Inferior parietal cortex (tissue), 1 donor: ENCODE results near the gene CST11.

Experiments
- DNase-seq: peaks from one replicate; pipeline ENCODE4 v3.0.0-alpha.2; 2016; ENCODE audit errors: extremely low spot score

The CST11 gene

DNA sequence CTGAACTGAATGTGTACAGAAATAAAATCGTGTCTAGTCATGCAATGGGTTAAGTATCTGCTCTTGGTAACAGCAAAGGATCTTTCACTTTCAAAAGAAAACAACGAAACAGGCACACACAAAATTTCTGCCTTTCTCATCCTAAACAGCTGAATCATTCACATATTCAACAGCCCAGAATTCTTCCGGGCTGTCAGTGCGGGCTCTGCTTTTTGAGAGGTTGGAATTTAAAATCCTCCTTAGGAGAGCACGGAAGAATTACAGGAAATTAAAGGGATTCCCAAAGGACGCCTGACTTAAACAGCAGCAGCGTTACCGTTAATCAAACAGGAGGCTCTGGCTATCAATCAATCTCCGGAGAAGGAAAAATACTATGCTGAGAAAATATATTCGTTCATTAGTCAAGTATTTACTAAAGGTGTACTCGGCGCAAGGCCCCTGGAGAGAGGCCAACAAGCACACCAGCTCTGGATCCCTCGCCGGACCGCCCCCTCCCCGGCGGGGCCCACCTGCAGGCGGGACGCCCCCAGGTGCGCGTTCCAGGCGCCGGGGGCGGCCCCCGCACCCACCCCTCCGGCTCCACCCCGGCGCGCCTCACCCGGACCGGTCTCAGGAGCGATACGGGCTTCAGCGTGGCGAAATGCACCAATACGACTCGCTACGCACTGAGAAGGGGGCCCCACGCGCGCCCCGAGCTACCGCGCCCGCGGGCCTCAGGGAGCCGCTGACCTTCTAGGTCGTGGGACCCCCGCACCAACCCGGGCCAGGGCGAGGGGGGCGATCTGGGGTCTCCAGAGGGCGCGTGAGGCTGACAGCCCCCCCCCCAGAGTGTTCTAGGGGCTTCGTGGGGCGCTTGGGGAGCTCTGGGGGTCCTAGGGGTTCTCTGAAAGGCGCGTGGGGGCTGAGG, 32.4 kb downstream of the CST11 start:
- peak; percentile 50 for DNase-seq

DNA sequence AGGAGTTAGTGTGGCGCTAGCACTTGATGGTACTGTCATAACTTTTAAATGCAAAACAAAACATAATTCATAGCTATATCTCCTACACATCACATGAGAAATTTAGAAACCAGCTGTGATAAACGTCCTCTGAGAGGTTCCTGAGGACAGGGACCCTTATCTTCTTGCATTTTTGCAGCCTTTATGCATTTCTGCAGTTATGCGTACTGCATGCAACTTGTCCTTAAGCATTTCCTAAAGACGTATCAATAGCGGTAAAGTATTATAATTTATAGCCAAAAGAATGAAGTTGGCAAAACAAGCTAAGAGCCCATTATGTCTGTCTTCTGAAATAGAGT, 33.0 kb downstream of the CST11 start:
- DNase-seq, result no peak

DNA sequence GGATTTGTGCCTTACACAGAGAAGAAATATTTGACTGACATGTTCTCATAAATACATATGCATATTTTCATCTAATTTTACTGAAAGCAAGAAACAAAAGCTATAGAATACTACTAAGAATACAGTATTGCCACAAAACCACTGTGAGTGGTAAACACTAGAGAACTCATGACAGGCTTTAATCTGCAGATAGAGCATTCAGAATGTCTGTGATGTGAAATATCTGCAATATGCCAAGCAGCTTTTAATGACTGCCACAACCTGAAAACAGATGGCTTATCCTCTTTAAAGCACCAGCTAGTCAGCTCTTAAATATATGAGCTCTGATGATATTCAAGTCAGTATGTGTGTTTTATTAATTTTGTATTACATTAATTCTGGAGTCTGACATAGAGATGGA, 34.8 kb downstream of the CST11 start:
- DNase-seq, result no peak

DNA sequence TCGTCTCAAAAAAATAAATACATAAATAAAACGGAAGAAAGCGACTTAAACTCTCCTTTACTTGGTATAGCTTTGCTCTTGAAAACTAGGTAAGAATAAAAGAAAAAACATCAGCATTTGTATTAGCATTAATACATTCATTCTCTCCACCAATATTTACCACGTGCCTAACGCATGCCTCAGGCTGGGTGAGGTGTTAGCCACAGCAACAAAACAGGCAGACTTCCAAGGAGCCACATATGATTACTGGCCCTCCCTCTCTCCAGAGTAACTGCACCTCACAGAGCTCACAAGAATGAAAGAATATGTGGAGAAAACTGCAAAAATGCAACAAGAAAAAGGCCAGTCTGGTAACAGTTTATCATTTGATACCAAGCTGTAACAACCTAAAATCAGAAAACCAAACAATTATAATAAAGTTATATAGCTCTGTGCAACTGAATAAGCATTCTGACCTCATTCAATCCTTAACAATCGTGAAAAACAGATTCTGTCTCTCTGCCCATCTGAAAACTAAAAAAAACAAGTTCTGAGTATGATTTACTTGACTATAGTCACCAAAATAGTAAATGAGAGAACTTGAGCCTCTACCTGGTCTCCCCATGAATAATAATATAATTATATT, 36.6 kb downstream of the CST11 start:
- no peak for DNase-seq

DNA sequence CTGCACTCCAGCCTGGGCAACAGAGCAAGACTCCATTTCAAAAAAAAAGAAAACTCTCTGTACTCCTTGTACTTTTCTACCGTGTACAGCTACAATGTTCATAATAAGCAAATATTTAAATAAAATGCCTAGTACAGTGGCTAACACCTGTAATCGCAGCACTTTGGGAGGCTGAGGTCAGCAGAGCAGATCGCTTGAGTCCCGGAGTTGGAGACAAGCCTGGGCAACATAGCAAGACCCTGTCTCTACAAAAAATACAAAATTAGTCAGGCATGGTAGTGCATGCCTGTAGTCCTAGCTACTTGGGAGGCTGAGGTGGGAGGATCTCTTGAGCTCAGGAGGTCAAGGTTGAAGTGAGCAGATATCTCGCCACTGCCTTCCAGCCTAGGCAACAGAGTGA, 37.1 kb downstream of the CST11 start:
- DNase-seq, result no peak

DNA sequence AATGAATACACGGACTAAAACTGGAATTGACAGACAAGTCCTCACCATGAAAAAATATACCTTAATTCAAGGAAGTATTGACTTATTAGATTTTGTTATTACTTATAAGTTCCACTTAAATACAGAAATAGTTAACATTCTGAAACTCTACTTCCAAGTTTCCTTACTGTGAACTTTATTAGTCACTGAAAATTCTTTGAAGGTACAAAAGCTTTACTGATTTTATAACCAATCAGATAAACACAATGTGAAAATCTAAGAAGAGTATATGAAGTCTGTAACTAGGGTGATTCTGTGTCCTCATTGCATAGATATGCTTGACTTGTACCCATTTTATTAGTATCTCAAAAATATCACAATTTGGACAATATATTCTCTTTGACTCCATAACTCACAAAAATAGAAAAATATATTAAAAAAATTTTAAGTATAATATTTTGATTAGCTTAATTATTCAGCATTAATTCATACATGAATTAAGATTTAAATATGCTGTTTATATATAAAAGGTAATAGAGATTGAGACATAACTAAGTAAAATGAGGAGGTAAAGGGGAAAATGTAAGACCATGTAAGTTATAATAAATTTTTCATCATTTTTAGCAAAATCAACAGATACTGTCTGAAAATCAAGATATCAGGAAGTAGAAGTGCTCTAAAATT, 38.0 kb downstream of the CST11 start:
- no peak for DNase-seq

DNA sequence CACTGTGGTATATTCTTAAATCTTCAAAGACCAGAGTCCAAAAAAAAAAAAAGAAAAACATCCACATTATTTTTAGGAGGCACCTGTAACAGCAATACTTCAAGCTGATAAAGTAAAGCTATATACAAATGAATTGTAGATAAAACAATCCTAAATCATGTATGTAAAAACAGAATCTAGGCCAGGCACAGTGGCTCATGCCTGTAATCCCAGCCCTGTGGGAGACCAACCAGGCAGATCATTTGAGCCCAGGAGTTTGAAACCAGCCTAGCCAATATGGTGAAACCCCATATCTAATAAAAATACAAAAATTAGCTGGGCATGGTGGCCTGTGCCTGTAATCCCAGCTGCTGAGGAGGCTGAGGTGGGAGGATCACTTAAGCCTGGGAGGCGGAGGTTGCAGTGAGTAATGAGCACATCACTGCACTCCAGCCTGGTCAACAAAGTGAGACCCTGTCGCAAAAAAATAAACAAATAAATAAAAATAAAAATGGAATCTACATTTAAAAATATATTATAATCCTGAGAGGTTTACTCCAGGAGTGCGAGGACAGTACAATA, 38.7 kb downstream of the CST11 start:
- DNase-seq, result no peak

DNA sequence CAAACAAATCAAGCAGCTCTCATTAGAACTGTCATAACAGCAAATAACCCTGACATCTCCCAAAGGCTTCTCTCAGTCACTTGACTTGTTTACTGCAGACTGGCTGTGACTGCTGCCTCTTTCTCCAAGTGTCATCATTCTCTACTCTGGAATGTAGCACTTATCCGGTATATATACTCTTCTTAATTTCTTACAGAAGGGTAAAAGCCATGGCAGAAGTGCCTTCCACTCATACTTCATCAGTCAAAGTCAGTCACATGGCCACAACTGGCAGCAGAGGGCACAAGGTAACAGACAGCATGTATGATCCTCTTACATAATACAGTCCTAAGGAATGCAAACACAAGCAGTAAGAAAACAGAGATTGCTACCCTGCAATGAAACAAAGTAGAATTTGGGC, 40.6 kb downstream of the CST11 start:
- no peak for DNase-seq

DNA sequence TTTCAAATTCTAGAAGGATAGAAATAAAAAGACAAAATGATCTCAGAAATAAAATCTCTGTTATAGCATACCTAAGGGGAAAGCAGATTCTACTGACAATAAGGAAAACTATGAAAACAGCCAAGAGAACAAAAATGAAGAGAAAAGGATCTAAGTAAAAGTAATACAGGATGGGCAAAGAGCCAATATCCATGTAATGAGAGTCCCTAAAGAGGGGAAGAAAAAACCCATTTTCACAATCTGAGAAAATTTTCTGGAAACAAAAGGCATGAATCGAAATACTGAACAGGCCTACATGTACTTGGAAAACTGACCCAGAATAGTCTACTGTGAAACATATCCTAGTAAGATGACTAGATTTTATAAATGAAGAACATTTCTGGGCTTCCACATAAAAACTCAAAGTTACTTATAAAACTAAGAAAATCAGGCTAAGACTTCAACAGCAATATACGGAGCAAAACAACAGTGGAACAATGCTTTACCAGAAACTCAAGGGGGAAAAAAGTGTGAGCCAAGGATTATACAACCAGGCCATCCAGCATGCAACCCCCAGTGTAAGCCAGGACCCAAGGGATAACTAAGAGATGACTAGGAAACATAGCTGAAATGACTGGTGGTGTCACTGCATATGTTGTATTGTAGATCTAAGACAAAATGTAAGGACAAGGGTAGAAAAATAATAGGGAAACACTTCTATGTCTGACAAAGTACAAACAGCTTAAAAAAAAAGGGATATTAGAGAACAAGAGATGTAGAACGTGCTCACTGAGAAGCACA, 41.6 kb downstream of the CST11 start:
- no peak for DNase-seq

DNA sequence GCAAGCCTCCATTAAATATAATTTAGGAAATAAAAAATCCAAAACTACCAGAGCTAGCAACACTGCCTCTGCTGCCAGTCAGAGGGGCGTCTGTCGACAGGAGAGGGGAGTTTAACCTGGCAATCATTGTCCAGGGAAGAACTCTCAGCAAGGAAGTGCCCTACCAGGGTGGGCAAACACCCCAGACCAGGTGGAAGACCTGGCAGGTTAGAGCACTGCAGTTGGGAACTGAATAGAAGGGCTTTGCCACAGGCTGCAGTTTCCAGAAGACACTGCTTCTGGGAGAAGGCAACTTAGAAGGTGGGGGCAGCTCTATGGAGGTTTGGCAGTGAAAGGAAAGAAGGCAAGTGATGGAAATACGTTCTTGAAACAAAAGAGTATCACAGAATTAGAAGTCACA, 42.9 kb downstream of the CST11 start:
- DNase-seq, result no peak

DNA sequence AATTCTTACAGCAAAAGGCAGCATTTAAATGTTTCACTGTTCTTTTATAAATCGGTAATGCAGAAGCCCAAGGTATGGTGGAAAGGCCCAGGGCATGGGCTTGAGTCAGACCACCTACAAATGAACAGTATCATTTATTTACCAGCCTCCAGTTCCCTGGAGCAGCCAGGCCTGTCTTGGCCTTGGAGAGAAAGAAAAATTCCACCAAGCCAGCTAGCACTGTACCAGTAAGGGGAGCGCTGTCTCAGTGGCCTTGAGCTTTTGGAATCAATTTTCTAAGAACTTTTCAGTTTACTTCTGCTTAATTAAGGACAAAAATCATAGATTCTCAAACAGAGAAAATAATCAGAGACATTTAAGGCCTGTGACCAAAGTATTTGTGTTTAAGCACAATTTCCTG, 43.7 kb downstream of the CST11 start:
- DNase-seq, result no peak

DNA sequence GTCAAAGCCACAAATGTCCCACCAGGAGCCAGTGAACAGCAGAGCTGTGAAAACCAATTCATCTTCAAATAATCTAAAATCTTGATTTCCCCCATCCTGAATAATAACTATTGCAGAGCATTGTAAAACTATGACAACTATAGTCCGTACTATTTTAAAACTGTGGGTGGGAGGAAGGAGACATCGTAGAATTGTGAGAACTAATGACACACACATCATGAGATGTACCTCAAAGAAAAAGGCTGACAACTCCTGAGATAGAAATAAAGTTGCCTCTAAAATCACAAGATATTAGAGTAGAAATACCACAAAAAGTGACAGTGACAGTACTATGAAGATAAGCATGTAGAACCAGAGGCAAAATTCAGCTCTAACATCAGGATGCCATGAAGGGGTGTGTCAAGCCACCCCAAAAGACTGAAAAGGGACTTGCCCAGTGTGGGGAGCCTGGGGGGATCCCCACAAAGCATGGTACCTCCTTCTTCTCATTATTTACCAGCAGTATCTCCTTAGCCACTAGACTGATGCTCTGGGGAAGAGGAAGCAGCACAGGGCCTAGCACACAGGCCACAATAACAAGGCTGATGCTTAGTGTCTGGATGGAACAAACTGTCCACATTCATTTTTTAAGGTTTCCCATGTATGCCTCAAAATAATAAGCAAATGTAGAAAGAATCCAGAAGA, 44.8 kb downstream of the CST11 start:
- no peak for DNase-seq

DNA sequence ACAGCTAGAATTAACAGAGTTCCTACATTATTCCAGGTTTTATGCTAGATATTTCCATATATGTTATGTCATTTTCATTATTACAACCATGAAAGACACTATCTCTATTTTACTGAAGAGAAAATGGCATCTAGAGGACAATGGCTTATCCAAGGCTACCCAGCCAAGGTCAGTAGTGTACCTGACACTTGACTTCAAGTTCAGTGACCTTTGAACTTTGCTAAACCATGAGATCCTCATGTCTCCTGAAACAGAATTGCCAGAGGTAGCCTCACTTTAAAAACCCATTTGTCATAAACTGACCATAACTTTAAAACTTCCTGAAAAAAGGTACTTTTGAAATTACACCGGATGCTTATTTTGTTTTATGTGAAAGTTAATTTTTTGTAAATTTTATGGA, 45.8 kb downstream of the CST11 start:
- DNase-seq, result no peak

DNA sequence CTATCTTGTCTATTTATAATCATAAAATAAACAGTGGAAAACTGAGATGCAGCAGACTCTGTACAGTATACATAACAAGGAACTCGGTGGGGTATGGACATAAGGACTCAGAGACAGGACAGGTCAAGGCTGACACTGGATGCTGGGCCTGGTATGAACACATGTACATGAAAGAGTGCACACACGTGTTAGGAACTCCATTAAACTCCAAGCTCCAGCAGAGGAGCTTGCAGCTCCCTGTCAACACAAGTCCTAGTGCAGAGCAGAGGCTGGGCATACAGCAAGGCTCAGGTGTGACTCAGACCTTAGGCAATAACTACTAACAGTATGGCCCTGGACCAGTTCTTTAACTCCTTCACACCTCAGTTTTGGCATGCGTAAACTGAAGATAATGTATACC, 48.5 kb downstream of the CST11 start:
- DNase-seq, result no peak

DNA sequence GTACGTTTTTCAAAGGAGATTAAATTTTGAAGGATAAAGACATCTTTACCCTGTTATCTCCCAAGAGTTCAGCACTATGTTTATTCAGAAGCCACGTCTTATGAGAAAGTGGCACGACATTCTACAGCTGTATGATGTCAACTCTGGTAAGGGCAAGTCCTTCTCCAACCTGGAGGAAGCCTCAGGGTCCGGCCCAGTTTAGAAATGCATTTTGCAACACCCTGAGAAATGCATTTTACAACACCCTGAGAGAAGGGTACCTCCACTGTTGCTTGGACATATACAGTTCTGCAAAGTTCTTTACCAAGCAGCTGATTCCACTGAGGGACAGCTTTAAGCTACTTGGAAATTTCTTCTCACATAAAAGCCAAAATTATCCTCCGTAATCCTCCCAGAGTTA, 48.9 kb downstream of the CST11 start:
- DNase-seq, result no peak

DNA sequence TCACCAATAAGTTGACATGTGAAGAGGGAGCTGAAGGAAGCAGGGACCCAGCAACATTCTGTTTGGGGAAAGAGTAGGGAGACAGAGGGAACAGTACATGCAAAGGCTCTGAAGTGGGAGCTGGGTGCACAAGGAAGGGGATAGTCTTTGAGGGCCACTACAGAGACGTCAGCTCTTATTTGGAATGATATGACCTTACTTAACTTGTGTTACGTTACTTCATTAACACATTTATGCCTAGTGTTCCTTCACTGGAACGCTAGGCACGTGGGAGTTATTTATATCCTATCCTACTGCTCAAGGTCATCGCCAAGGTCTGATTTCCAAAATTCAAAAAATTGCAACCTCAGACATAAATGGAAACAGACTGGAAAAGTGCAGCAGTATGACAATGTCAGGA, 51.6 kb downstream of the CST11 start:
- no peak for DNase-seq
